ENCODE data around the gene BBS1. TPM values are rescaled to one million over a fixed set of nuclear protein-coding genes. Genes with fewer than 3 reads are reported as not detected.

BBS1 gene
- polyA plus RNA-seq, 1 experiment = 17.7 TPM

DNA sequence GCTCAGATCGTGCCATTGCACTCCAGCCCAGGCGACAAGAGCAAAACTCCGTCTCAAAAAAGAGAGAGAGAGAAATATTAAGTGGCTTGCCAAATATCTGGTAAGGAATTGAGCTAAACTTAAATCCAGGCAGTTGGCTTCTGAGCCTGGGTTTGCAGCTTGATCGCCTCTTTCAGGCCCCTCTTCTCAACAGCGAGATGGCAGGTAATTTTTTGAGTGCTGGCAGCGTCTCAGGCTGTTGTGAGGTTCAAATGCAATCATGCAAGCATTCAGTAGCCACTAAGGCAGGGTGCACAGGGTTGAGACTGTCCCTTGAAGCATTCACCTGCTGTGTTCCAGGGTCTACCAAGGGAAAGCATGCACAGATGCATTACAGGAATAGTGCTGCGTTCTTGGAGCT is 58.6 kb downstream of the BBS1 start:
- TF ChIP-seq, protein P1, sequence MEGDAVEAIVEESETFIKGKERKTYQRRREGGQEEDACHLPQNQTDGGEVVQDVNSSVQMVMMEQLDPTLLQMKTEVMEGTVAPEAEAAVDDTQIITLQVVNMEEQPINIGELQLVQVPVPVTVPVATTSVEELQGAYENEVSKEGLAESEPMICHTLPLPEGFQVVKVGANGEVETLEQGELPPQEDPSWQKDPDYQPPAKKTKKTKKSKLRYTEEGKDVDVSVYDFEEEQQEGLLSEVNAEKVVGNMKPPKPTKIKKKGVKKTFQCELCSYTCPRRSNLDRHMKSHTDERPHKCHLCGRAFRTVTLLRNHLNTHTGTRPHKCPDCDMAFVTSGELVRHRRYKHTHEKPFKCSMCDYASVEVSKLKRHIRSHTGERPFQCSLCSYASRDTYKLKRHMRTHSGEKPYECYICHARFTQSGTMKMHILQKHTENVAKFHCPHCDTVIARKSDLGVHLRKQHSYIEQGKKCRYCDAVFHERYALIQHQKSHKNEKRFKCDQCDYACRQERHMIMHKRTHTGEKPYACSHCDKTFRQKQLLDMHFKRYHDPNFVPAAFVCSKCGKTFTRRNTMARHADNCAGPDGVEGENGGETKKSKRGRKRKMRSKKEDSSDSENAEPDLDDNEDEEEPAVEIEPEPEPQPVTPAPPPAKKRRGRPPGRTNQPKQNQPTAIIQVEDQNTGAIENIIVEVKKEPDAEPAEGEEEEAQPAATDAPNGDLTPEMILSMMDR (IDR thresholded peaks at IDR 0.05; ENCODE audit: low read depth, low read length) = no peak
- DNase-seq (ENCODE audit: low read depth, low spot score) = no peak
- CTCF ChIA-PET = interaction anchor here (1.2 to 2.0 kb wide), 4 partner anchors 9 to 125 kb away, joined by 3 to 10 read pairs (median 4); no protein-coding TSS in a partner anchor
- POLR2A ChIA-PET = interaction anchor here (0.5 to 1.2 kb wide), 7 partner anchors 23 to 115 kb away, joined by 3 to 6 read pairs (median 4); partner anchors contain the start of genes ACTN3, PELI3, RBM14 and RBM4
- H3K9me3 ChIP-seq (ENCODE audit: control insufficient read depth, insufficient read depth, low read length) = no peaks in the 10 kb centered on the region
- peaks cover 4% of the 10 kb centered on the region for H3K27me3 ChIP-seq (ENCODE audit: control insufficient read depth, insufficient read depth, low read length)
- no peak overlapping the region for H3K4me3 ChIP-seq (ENCODE audit: low read depth, low read length)
- H3K27ac ChIP-seq (ENCODE audit: low read depth, low read length) = no peak overlapping the region

DNA sequence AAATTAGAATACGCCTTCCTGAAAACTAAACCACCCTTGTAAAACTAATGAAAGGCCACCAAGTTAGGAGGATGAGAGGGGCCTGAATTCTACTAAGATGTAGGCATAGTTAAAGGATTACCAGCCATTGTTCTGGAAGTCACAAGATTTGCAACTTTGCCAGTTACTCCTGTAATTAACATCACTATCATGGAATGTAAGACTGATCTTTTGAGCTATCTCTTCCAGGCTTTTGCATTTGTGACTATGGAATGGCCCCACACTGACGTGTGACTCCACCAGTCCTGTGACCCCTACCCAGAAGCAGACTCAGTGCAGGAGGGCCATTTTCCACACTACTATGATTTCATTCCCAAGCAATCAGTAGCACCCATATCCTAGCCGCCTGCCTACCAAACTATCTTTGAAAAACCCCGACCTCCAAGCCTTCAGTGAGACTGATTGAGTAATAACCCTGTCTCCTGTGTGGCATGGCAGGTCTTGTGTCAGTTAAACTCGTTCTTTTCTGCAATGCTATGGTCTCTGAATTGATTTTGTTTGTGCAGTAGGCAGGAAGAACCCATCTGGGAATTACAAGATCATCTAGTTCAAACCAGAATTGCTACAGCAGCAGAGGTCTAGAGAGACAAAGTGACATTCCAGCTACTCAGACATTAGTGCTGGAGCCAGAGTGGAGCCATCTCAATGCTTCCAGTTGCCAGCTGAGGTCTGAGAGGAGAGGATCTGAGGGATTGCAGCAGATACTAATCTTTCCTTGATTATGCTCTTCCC is 59.8 kb downstream of the BBS1 start:
- ChIA-PET POLR2A (no interaction called here), CTCF (interaction anchor here (1.2 to 2.0 kb wide), 2 partner anchors 9 to 124 kb away, joined by 3 to 4 read pairs; no protein-coding TSS in a partner anchor)
- DNase-seq (ENCODE audit: low read depth, low spot score) = no peak
- Histone ChIP-seq H3K9me3 (ENCODE audit: control insufficient read depth, insufficient read depth, low read length) (no peaks in the 10 kb centered on the region), H3K27me3 (ENCODE audit: control insufficient read depth, insufficient read depth, low read length) (peaks cover 4% of the 10 kb centered on the region), H3K27ac (ENCODE audit: low read depth, low read length) (no peak overlapping the region), H3K4me3 (ENCODE audit: low read depth, low read length) (no peak overlapping the region)
- TF ChIP-seq, protein P1 (IDR thresholded peaks at IDR 0.05; ENCODE audit: low read depth, low read length) = no peak

DNA sequence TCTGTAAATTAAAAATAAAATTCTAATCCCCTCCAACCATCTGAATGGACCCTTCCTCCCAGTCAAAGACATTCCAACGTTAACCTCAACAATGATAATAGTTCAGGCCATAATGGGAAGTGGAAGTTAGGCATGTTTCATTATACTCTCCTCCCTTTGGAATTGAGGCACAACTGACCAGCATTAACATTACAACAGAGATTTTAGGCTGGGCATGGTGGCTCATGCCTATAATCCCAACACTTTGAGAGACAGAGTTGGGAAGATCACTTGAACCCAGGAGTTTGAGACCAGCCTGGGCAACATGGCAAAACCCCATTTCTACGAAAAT is 60.4 kb downstream of the BBS1 start:
- H3K9me3 ChIP-seq (ENCODE audit: control insufficient read depth, insufficient read depth, low read length) = no peaks in the 10 kb centered on the region
- no peak overlapping the region for H3K4me3 ChIP-seq (ENCODE audit: low read depth, low read length)
- TF ChIP-seq, protein P1 (IDR thresholded peaks at IDR 0.05; ENCODE audit: low read depth, low read length) = no peak
- DNase-seq (ENCODE audit: low read depth, low spot score) = no peak
- H3K27me3 ChIP-seq (ENCODE audit: control insufficient read depth, insufficient read depth, low read length) = peaks cover 4% of the 10 kb centered on the region
- H3K27ac ChIP-seq (ENCODE audit: low read depth, low read length) = no peak overlapping the region
- POLR2A ChIA-PET = no interaction called here
- CTCF ChIA-PET = no interaction called here

DNA sequence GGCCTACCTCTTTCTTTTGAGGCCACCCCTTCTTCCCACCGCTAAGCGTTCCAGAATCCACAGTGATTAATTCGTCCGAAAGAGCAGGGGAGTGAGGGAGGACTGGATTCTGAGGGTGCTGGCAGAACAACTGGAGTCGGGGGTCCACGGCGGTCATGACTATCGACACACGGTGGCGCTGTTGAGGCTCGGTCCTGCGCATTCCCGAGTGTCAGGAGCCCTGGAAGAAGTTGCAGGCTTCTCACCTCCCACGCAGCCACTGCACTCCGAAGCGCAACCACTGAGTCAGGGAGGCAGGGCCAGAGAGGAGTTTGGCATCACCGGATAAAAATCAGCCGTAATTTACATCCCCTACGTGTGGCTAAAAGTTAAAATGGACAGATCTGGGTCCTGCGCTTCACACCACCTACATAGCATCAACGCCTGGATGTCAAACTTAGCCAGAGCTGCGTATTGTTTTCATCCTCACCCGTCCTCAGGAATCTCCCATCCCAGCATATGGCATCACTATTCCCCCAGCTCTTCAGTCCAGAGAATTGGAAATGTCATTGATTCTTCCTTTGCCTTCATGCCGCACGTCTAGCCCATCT is 68.7 kb downstream of the BBS1 start:
- peaks cover 7% of the 10 kb centered on the region for H3K9me3 ChIP-seq (ENCODE audit: control insufficient read depth, insufficient read depth, low read length)
- H3K4me3 ChIP-seq (ENCODE audit: low read depth, low read length) = no peak overlapping the region; the same call in 1 of the 2 replicates
- no peaks in the 10 kb centered on the region for H3K27me3 ChIP-seq (ENCODE audit: control insufficient read depth, insufficient read depth, low read length)
- TF ChIP-seq, protein P1 (IDR thresholded peaks at IDR 0.05; ENCODE audit: low read depth, low read length) = peak; percentile 84
- ChIA-PET POLR2A (interaction anchor here (0.6 to 1.0 kb wide), 3 partner anchors 38 to 99 kb away, joined by 3 read pairs; partner anchors contain the start of genes DPP3 and RBM14), CTCF (interaction anchor here (0.6 to 2.6 kb wide), 7 partner anchors 10 to 102 kb away, joined by 3 to 29 read pairs (median 4); partner anchors contain the start of genes CCDC87, CCS, CTSF and RBM14)
- no peak overlapping the region for H3K27ac ChIP-seq (ENCODE audit: low read depth, low read length)
- peak; percentile 48 for DNase-seq (ENCODE audit: low read depth, low spot score)

DNA sequence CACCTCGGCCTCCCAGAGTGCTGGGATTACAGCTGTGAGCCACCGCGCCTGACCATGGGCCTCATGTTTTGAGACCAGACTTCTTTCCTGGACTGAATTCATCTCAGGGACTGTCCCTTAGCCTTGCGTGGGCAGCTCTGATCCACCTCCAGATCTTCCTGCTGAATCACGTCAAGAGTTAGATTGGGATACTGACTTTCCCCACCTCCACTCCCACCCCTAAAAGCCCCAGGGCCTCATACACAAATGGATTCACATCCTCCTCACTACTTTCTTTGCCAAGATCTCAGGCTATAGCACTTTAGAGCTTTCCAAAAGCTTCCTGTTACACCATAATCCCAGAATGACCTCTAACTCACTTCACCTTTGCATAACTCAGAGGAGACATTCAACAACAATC is 70.4 kb downstream of the BBS1 start:
- no peak overlapping the region for H3K4me3 ChIP-seq (ENCODE audit: low read depth, low read length)
- ChIA-PET POLR2A (no interaction called here), CTCF (interaction anchor here (0.6 to 1.2 kb wide), 2 partner anchors 98 to 191 kb away, joined by 5 to 6 read pairs; no protein-coding TSS in a partner anchor)
- TF ChIP-seq, protein P1 (IDR thresholded peaks at IDR 0.05; ENCODE audit: low read depth, low read length) = no peak
- no peaks in the 10 kb centered on the region for H3K27me3 ChIP-seq (ENCODE audit: control insufficient read depth, insufficient read depth, low read length)
- DNase-seq (ENCODE audit: low read depth, low spot score) = no peak
- peaks cover 7% of the 10 kb centered on the region for H3K9me3 ChIP-seq (ENCODE audit: control insufficient read depth, insufficient read depth, low read length)
- no peak overlapping the region for H3K27ac ChIP-seq (ENCODE audit: low read depth, low read length)

Measured in AG04450 (cell line).